DND-41 (cell line): ENCODE results near the gene LRIT2.

ENCODE experiments used
- ATAC-seq: fragments of 200-7000 bp; cut with Tn5 transposase; 3 replicates; pipeline ENCODE4 v1.9.1; 2021; ENCODE audit warnings: low read depth; ENCODE audit not compliant: insufficient read depth
- DNase-seq: peaks from one replicate; pipeline ENCODE4 v3.0.0-alpha.2; 2020
- H2AFZ ChIP-seq: 2 replicates; pipeline ENCODE4 v1.6.0; 2012; ENCODE audit warnings: low read depth, low read length
- H3K27ac ChIP-seq: 2 replicates; pipeline ENCODE4 v1.5.1; 2012; ENCODE audit warnings: low read length, inconsistent platforms
- H3K27me3 ChIP-seq: fragments of 200-600 bp; sonication (generic); 2 replicates; pipeline ENCODE4 v1.6.0; 2012; ENCODE audit warnings: low read length, mild to moderate bottlenecking, inconsistent platforms; ENCODE audit not compliant: insufficient read depth, poor library complexity
- H3K36me3 ChIP-seq: 2 replicates; pipeline ENCODE4 v1.5.1; 2012; ENCODE audit warnings: low read length, inconsistent platforms; ENCODE audit not compliant: insufficient read depth
- H3K4me1 ChIP-seq: 2 replicates; pipeline ENCODE4 v1.5.1; 2012; ENCODE audit warnings: mild to moderate bottlenecking, low read length; ENCODE audit not compliant: insufficient read depth
- H3K4me2 ChIP-seq: 2 replicates; pipeline ENCODE4 v1.6.0; 2012; ENCODE audit warnings: mild to moderate bottlenecking, moderate library complexity, low read length, inconsistent platforms; ENCODE audit not compliant: insufficient read depth
- H3K4me3 ChIP-seq, 2 experiments: fragments of 200-600 bp in 1 of 2; shearing (Covaris generic) in 1 of 2; 2 replicates each; pipeline ENCODE4 v1.5.1; 2012 to 2016; ENCODE audit warnings: inconsistent platforms in 2 of 2, low read length in 2 of 2, mild to moderate bottlenecking in 2 of 2, low read depth in 1 of 2, moderate library complexity in 1 of 2
- H3K79me2 ChIP-seq: 2 replicates; pipeline ENCODE4 v1.6.0; 2012; ENCODE audit warnings: low read length, inconsistent platforms; ENCODE audit not compliant: insufficient read depth
- H3K9ac ChIP-seq: 2 replicates; pipeline ENCODE4 v1.6.0; 2012; ENCODE audit warnings: low read depth, mild to moderate bottlenecking, inconsistent platforms, low read length, moderate library complexity
- H3K9me3 ChIP-seq: 2 replicates; pipeline ENCODE4 v1.5.1; 2012; ENCODE audit warnings: low read length, moderate library complexity, mild to moderate bottlenecking, inconsistent platforms; ENCODE audit not compliant: insufficient read depth, severe bottlenecking
- H4K20me1 ChIP-seq: 2 replicates; pipeline ENCODE4 v1.6.0; 2012; ENCODE audit warnings: low read length; ENCODE audit not compliant: insufficient read depth
- EZH2 ChIP-seq: IDR thresholded peaks from 3 replicates; pipeline ENCODE4 v1.6.1; 2012; ENCODE audit warnings: borderline replicate concordance, low read depth, mild to moderate bottlenecking, moderate library complexity, low read length, inconsistent platforms; ENCODE audit not compliant: severe bottlenecking
- TF ChIP-seq, protein P1 (sequence below): IDR thresholded peaks from 2 replicates; pipeline ENCODE4 v1.5.1; 2012; ENCODE audit warnings: borderline replicate concordance, low read length, moderate library complexity, mild to moderate bottlenecking; ENCODE audit not compliant: poor library complexity, severe bottlenecking; ENCODE audit errors: extremely low read depth

Gene LRIT2

DNA sequence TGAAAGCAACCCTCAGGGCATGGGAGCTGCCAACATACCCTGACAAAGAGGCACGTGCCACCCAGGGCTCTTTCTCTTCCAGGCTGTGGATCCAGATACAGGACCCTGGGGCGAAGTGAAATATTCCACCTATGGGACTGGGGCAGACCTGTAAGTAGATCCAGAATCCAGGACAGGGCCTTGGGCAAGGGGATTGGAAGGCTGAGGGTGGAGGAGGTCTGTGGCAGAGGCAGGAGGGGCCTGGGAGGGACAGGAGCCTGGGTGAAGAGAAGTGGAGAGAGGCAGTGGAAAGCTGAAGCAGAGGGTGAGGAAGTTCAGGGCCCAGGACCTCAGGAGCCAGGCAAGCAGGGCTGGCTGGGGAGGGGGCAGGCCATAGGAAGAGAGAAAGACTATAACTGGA, 13.8 kb downstream of the LRIT2 start:
- Histone ChIP-seq H3K9ac (no peak overlapping the region), H3K79me2 (no peaks in the 10 kb centered on the region), H3K4me3 (no peak overlapping the region), H2AFZ (no peak overlapping the region), H3K36me3 (no peaks in the 10 kb centered on the region), H3K27me3 (peaks cover 3% of the 10 kb centered on the region), H3K9me3 (no peaks in the 10 kb centered on the region), H4K20me1 (no peaks in the 10 kb centered on the region), H3K27ac (no peak overlapping the region), H3K4me2 (no peak overlapping the region), H3K4me1 (no peaks in the 10 kb centered on the region)
- ATAC-seq: no peak
- TF ChIP-seq EZH2: no peak
- TF ChIP-seq, protein P1, sequence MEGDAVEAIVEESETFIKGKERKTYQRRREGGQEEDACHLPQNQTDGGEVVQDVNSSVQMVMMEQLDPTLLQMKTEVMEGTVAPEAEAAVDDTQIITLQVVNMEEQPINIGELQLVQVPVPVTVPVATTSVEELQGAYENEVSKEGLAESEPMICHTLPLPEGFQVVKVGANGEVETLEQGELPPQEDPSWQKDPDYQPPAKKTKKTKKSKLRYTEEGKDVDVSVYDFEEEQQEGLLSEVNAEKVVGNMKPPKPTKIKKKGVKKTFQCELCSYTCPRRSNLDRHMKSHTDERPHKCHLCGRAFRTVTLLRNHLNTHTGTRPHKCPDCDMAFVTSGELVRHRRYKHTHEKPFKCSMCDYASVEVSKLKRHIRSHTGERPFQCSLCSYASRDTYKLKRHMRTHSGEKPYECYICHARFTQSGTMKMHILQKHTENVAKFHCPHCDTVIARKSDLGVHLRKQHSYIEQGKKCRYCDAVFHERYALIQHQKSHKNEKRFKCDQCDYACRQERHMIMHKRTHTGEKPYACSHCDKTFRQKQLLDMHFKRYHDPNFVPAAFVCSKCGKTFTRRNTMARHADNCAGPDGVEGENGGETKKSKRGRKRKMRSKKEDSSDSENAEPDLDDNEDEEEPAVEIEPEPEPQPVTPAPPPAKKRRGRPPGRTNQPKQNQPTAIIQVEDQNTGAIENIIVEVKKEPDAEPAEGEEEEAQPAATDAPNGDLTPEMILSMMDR: no peak
- DNase-seq: no peak

DNA sequence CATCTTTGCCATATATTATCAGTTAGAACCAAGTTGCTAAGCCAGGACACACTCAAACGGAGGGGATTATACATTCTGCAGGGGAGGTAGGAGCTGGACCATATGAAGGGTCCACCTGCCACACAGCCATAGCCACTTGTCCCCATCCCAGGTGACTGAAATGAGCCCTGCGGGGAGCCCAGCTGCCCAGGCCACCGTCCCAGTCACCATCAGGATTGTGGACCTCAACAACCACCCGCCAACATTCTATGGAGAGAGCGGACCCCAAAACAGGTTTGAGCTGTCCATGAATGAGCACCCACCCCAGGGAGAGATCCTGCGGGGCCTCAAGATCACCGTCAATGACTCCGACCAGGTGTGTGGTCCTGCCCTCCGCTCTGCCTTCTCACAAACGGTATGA, 17.3 kb downstream of the LRIT2 start:
- peaks cover 3% of the 10 kb centered on the region for H3K27me3 ChIP-seq

DNA sequence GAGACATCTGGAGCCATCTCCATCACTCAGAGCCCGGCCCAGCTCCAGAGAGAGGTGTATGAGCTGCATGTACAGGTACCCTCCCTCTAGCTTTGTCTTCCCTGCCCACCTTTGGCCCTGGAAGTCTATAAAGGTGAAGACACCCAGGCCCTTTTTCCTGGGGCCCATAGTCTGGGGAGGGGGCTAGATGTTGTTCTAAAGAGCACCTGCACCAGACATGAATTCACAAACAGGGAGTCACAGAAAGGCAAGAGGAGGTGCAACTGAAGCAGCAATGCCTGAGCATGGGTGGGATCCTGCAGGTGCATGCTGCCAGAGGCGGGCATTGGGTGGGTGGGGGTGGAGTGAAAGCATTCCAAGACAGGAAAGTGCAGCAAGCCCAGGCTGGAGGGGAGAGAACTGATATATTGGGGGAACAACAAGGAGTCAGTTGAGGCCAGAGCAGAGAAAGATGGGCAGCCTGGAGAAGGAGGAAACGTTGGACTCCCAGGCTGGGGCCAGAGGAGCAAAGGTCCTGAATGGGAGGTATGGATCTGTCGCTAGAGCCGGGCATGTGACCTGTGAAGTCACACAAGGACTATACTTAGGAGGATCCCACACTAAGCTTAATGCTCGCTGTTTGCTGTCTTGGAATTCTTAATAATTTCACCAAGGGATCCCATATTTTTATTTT, 19.4 kb downstream of the LRIT2 start:
- ATAC-seq (no peak), DNase-seq (no peak)
- Histone ChIP-seq H3K4me3 (no peak overlapping the region), H3K4me1 (no peaks in the 10 kb centered on the region), H2AFZ (no peak overlapping the region), H3K27me3 (peaks cover 3% of the 10 kb centered on the region), H3K27ac (no peak overlapping the region), H3K9me3 (no peaks in the 10 kb centered on the region), H3K4me2 (no peak overlapping the region), H3K9ac (no peak overlapping the region), H3K36me3 (no peaks in the 10 kb centered on the region), H3K79me2 (no peaks in the 10 kb centered on the region), H4K20me1 (no peaks in the 10 kb centered on the region)
- TF ChIP-seq, protein P1: no peak
- TF ChIP-seq EZH2: no peak

More for the DNA sequence above, 17.3 kb downstream of the LRIT2 start:
- no peaks in the 10 kb centered on the region for H3K36me3 ChIP-seq
- no peak overlapping the region for H3K4me3 ChIP-seq
- H3K4me2 ChIP-seq: no peak overlapping the region
- H3K4me1 ChIP-seq: no peaks in the 10 kb centered on the region
- H4K20me1 ChIP-seq: no peaks in the 10 kb centered on the region
- H2AFZ ChIP-seq: no peak overlapping the region
- H3K27ac ChIP-seq: no peak overlapping the region
- ATAC-seq (no peak), DNase-seq (no peak)
- no peak overlapping the region for H3K9ac ChIP-seq
- H3K9me3 ChIP-seq: no peaks in the 10 kb centered on the region
- no peak for TF ChIP-seq EZH2
- TF ChIP-seq, protein P1: no peak
- H3K79me2 ChIP-seq: no peaks in the 10 kb centered on the region
